Endothelial cell (in vitro differentiated cells): ENCODE data around the gene OSBPL2. TPM values are rescaled to one million over a fixed set of nuclear protein-coding genes. Genes with fewer than 3 reads are reported as not detected.

Experiments
- DNase-seq: peaks from one replicate; pipeline ENCODE4 v3.0.0; 2021; ENCODE audit warnings: low spot score
- H3K27ac Mint-ChIP-seq: one replicate; pipeline ENCODE4 v1.8.0; 2021; ENCODE audit warnings: mixed read lengths, inconsistent platforms; ENCODE audit not compliant: unreplicated experiment
- H3K27me3 Mint-ChIP-seq: one replicate; pipeline ENCODE4 v1.8.0; 2021; ENCODE audit warnings: mild to moderate bottlenecking, moderate library complexity, mixed read lengths, inconsistent platforms; ENCODE audit not compliant: unreplicated experiment
- H3K36me3 Mint-ChIP-seq: one replicate; pipeline ENCODE4 v1.8.0; 2021; ENCODE audit warnings: mild to moderate bottlenecking, low read depth, mixed read lengths, inconsistent platforms; ENCODE audit not compliant: unreplicated experiment
- H3K4me1 Mint-ChIP-seq: one replicate; pipeline ENCODE4 v1.8.0; 2021; ENCODE audit warnings: mild to moderate bottlenecking, mixed read lengths, inconsistent platforms; ENCODE audit not compliant: unreplicated experiment
- H3K4me3 Mint-ChIP-seq: one replicate; pipeline ENCODE4 v1.8.0; 2021; ENCODE audit warnings: mild to moderate bottlenecking, mixed read lengths, inconsistent platforms; ENCODE audit not compliant: unreplicated experiment
- H3K9me3 Mint-ChIP-seq: one replicate; pipeline ENCODE4 v1.8.0; 2021; ENCODE audit warnings: mixed read lengths, inconsistent platforms; ENCODE audit not compliant: unreplicated experiment
- CTCF ChIP-seq: fragments of 200-600 bp; sonication (generic); IDR thresholded peaks from one replicate; pipeline ENCODE4 v1.5.0; 2021; ENCODE audit warnings: antibody characterized with exemption; ENCODE audit not compliant: unreplicated experiment
- total RNA-seq: library from RNA; stranded (reverse); fragmentation: NEBNext Ultra II Directional; extraction: Animal tissue kit (Norgen Biotek cat#: 25700); gene quantifications from one replicate; pipeline ENCODE4 v1.2.1, GENCODE V29; 2021; ENCODE audit not compliant: unreplicated experiment

Gene OSBPL2
- total RNA-seq, 1 donor from 2014 or later = 39.5 TPM

GRCh38 chr20:62226707-62227590 is 11.4 kb upstream of the OSBPL2 start:
- Mint-ChIP-seq H3K27ac (peak overlapping the region; percentile 39), H3K9me3 (no peaks in the 10 kb centered on the region), H3K4me1 (no peaks in the 10 kb centered on the region), H3K36me3 (no peaks in the 10 kb centered on the region), H3K4me3 (no peak overlapping the region), H3K27me3 (peaks cover 12% of the 10 kb centered on the region)
- no peak for DNase-seq
- TF ChIP-seq CTCF = no peak

- H3K4me1 Mint-ChIP-seq = no peaks in the 10 kb centered on the region
- no peak overlapping the region for H3K27ac Mint-ChIP-seq
- H3K9me3 Mint-ChIP-seq = no peaks in the 10 kb centered on the region
- H3K36me3 Mint-ChIP-seq = no peaks in the 10 kb centered on the region
- peaks cover 12% of the 10 kb centered on the region for H3K27me3 Mint-ChIP-seq
- no peak for DNase-seq
- TF ChIP-seq CTCF = no peak
- no peak overlapping the region for H3K4me3 Mint-ChIP-seq
These were observed 10.7 kb upstream of the OSBPL2 start for GRCh38 chr20:62227591-62227976.

DNA sequence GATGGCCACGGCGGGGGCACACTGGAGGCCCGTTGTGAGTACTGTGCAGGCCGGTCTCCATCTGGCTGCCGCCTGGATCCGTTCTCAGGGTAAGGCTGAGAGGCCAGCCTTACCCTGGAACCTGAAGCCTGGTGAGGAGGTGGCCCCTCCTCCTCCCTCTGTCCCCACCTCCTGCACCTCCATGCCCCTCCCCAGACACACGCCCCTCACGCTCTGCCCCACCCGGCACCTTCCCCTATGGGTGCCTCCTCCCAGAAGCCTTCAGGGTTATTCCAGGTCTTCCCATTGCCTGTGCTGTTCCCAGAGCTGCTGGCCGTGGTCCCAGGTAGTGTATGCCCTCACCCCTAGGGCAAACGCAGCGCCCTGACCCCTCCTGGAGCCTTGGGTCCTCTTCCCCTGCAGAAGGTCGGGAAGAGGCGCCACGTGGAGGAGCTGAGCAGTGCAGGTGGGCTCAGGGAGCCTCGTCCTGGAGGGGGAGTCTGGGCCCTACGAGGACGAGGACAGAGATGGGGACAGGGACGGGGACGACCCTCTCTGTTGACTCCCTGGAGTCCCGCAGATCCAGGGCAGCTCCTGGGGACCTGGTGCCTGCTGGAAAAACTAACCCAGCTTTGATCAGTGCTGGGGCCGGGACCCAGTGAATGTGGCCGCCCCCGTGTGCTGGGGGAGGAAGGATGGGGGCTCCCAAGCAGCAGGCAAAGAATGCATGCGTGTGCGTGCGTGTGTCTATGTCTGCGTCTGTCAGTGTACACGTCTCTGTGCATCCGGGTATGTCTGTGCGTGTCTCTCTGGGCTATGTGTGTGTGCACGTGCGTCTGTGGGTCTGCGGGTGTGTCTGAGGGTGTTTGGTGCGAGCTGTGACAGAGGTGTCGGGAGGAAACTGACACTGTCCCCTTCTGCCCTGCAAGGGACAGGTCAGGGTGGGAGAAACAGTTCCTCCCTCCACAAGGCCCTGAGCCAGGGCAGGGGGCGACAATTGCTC is 10.1 kb upstream of the OSBPL2 start:
- Mint-ChIP-seq H3K9me3 (no peaks in the 10 kb centered on the region), H3K27me3 (peaks cover 12% of the 10 kb centered on the region), H3K4me3 (no peak overlapping the region), H3K27ac (no peak overlapping the region), H3K36me3 (no peaks in the 10 kb centered on the region), H3K4me1 (no peaks in the 10 kb centered on the region)
- no peak for DNase-seq
- no peak for TF ChIP-seq CTCF

GRCh38 chr20:62228982-62229545 is 9.3 kb upstream of the OSBPL2 start:
- Mint-ChIP-seq H3K36me3 (no peaks in the 10 kb centered on the region), H3K9me3 (no peaks in the 10 kb centered on the region), H3K4me1 (no peaks in the 10 kb centered on the region), H3K27ac (no peak overlapping the region), H3K27me3 (peaks cover 12% of the 10 kb centered on the region), H3K4me3 (no peak overlapping the region)
- no peak for DNase-seq
- no peak for TF ChIP-seq CTCF
